CD14-positive monocyte (primary cell): Measurements from ENCODE around the gene ZNF451. TPM values are rescaled to one million over a fixed set of nuclear protein-coding genes. Genes with fewer than 3 reads are reported as not detected.
"Not testable (repeated sequence)": the region's sequence is repeated elsewhere in the genome, so short reads cannot be mapped to it uniquely, and the experiment has no call there.

Experiments
- DNase-seq, 3 donors: peaks; one replicate each; pipeline ENCODE4 v3.0.0-alpha.2; 2011 to 2022
- H2AFZ ChIP-seq: 2 replicates; pipeline ENCODE4 v1.6.0; 2012; ENCODE audit warnings: mild to moderate bottlenecking, low read depth, low read length, inconsistent platforms; ENCODE audit not compliant: insufficient read depth, poor library complexity, severe bottlenecking
- H3K27ac ChIP-seq, 2 donors: 1 replicate in 1 of 2; 2 replicates in 1 of 2; pipeline ENCODE4 v1.5.1; 2012 to 2013; ENCODE audit warnings: low read length in 2 of 2, control low read depth in 1 of 2, inconsistent platforms in 1 of 2, low read depth in 1 of 2, mild to moderate bottlenecking in 1 of 2
- H3K27me3 ChIP-seq, 2 donors: one replicate each; pipeline versions ENCODE4 v1.6.0 to v1.6.1; 2011 to 2013; ENCODE audit warnings: low read length in 2 of 2; ENCODE audit not compliant: control insufficient read depth in 2 of 2, insufficient read depth in 2 of 2
- H3K36me3 ChIP-seq, 2 donors: replicated peaks in 1 of 2; 1 replicate in 1 of 2; 2 replicates in 1 of 2; pipeline versions ENCODE4 v1.5.1 to v1.6.1; 2012 to 2013; ENCODE audit warnings: low read length in 2 of 2, control low read depth in 1 of 2, inconsistent platforms in 1 of 2, mild to moderate bottlenecking in 1 of 2; ENCODE audit not compliant: insufficient read depth in 2 of 2, control insufficient read depth in 1 of 2
- H3K4me1 ChIP-seq, 2 donors: 1 replicate in 1 of 2; 2 replicates in 1 of 2; pipeline versions ENCODE4 v1.5.1 to v1.6.1; 2012 to 2013; ENCODE audit warnings: low read length in 2 of 2, control low read depth in 1 of 2, inconsistent platforms in 1 of 2, mild to moderate bottlenecking in 1 of 2, moderate library complexity in 1 of 2; ENCODE audit not compliant: insufficient read depth in 2 of 2, control insufficient read depth in 1 of 2
- H3K4me2 ChIP-seq: replicated peaks from 2 replicates; pipeline ENCODE3; 2012; ENCODE audit warnings: low read length, moderate library complexity, mild to moderate bottlenecking; ENCODE audit not compliant: poor library complexity, severe bottlenecking; ENCODE audit errors: extremely low read depth
- H3K4me3 ChIP-seq, 3 experiments: fragments of 200-600 bp in 1 of 3; sonication (generic) in 1 of 3; replicated peaks in 1 of 3; 1 replicate in 2 of 3; 2 replicates in 1 of 3; pipeline ENCODE4 v1.5.1; 2011 to 2013; ENCODE audit warnings: low read length in 3 of 3, mild to moderate bottlenecking in 3 of 3, control low read depth in 2 of 3, low read depth in 2 of 3, inconsistent platforms in 1 of 3, moderate library complexity in 1 of 3
- H3K79me2 ChIP-seq: 2 replicates; pipeline ENCODE4 v1.6.0; 2012; ENCODE audit warnings: mild to moderate bottlenecking, control low read depth, inconsistent platforms, low read length, moderate library complexity; ENCODE audit not compliant: insufficient read depth
- H3K9ac ChIP-seq: 2 replicates; pipeline ENCODE4 v1.6.0; 2017; ENCODE audit warnings: low read length, mild to moderate bottlenecking; ENCODE audit not compliant: insufficient read depth, poor library complexity, severe bottlenecking
- H3K9me3 ChIP-seq, 2 donors: replicated peaks in 1 of 2; 1 replicate in 1 of 2; 2 replicates in 1 of 2; pipeline versions ENCODE4 v1.5.1 to v1.6.1; 2012 to 2013; ENCODE audit warnings: low read length in 2 of 2, control low read depth in 1 of 2; ENCODE audit not compliant: control insufficient read depth in 1 of 2, insufficient read depth in 1 of 2
- H4K20me1 ChIP-seq: 2 replicates; pipeline ENCODE4 v1.6.0; 2012; ENCODE audit warnings: mild to moderate bottlenecking, low read length, control low read depth, moderate library complexity; ENCODE audit not compliant: insufficient read depth
- H3K27ac Mint-ChIP-seq, 7 donors: one replicate each; pipeline ENCODE4 v1.8.0; 2020; ENCODE audit warnings: mild to moderate bottlenecking in 7 of 7, mixed read lengths in 7 of 7, moderate library complexity in 6 of 7, inconsistent platforms in 2 of 7
- H3K27me3 Mint-ChIP-seq, 3 donors: one replicate each; pipeline ENCODE4 v1.8.0; 2021 to 2022; ENCODE audit warnings: low read depth in 3 of 3, mild to moderate bottlenecking in 3 of 3, mixed read lengths in 3 of 3, moderate library complexity in 3 of 3, inconsistent platforms in 1 of 3
- H3K36me3 Mint-ChIP-seq, 2 donors: one replicate each; pipeline ENCODE4 v1.8.0; 2020; ENCODE audit warnings: mixed read lengths in 2 of 2, inconsistent platforms in 1 of 2, mild to moderate bottlenecking in 1 of 2
- H3K4me1 Mint-ChIP-seq: one replicate; pipeline ENCODE4 v1.8.0; 2020; ENCODE audit warnings: mild to moderate bottlenecking, mixed read lengths
- H3K4me3 Mint-ChIP-seq, 2 donors: one replicate each; pipeline ENCODE4 v1.8.0; 2020; ENCODE audit warnings: mild to moderate bottlenecking in 2 of 2, mixed read lengths in 2 of 2, moderate library complexity in 1 of 2
- H3K9me3 Mint-ChIP-seq, 7 donors: one replicate each; pipeline ENCODE4 v1.8.0; 2020 to 2022; ENCODE audit warnings: mixed read lengths in 7 of 7, mild to moderate bottlenecking in 6 of 7, moderate library complexity in 6 of 7, inconsistent platforms in 2 of 7
- CTCF ChIP-seq: fragments of 200-600 bp; IDR thresholded peaks from one replicate; pipeline ENCODE4 v1.8.0; 2022; ENCODE audit warnings: antibody characterized with exemption, mild to moderate bottlenecking
- WGBS: methylation state at CpG from one replicate; pipeline ENCODE4 v1.1.5; 2013; ENCODE audit warnings: missing lambda C conversion rate; ENCODE audit not compliant: insufficient coverage; 5-methylcytosine and 5-hydroxymethylcytosine counted together
- intact Hi-C, 2 donors: fragments of 100-400 bp; cut with micrococcal nuclease; formaldehyde crosslinking; loops; one replicate each; pipeline versions ENCODE4 v1.15.0 to v1.15.1; 2023
- polyA plus RNA-seq, 3 donors: library from polyadenylated mRNA; depleted of rRNA in 1 of 3; unstranded in 2 of 3; stranded (reverse) in 1 of 3; fragments of 300-500 nt in 2 of 3; fragments of >200 nt in 1 of 3; fragmentation: Illumina TruSeq in 2 of 3; gene quantifications; 1 replicate in 2 of 3; 2 replicates in 1 of 3; pipeline ENCODE4 v1.2.3, GENCODE V29; 2012 to 2021

ZNF451 gene
- polyA plus RNA-seq, 3 donors: 7.9 to 22.0 (median 19.1) TPM

DNA sequence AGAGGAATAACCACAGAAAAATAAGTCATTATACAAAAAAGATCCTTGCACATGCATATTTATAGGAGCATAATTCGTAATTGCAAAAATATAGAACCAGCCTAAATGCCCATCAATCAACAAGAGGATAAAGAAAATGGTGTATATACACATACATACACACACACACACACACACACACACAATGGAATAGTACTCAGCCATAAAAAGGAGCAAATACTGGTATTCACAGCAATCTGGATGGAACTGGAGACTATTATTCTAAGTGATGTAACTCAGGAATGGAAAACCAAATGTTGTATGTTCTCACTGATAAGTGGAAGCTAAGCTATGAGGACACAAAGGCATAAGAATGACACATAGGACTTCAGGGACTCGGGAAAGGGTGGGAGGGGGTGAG is 45.4 kb upstream of the ZNF451 start:
- TF ChIP-seq CTCF: no peak
- no peak for DNase-seq
- H3K36me3 ChIP-seq: peaks cover 0 to under 1% of the 10 kb centered on the region in 2 donors
- Mint-ChIP-seq H3K36me3 (peaks cover 4 to 8% of the 10 kb centered on the region in 2 donors), H3K9me3 (peaks cover 0 to 5% (median 0%) of the 10 kb centered on the region in 7 donors), H3K4me1 (peaks cover 17% of the 10 kb centered on the region), H3K27me3 (peaks cover 10 to 15% (median 13%) of the 10 kb centered on the region in 3 donors), H3K4me3 (no peak overlapping the region), H3K27ac (no peak overlapping the region)
- WGBS: no CpG with 5 or more reads among the region's 2 CpGs
- no peak overlapping the region for H2AFZ ChIP-seq
- intact Hi-C loops: no loop called here
- no peak overlapping the region for H3K27ac ChIP-seq
- H3K4me3 ChIP-seq: no peak overlapping the region
- H3K79me2 ChIP-seq: peaks cover 18% of the 10 kb centered on the region
- H3K27me3 ChIP-seq: no peaks in the 10 kb centered on the region
- H3K4me2 ChIP-seq: no peak overlapping the region
- peaks cover under 1% of the 10 kb centered on the region for H4K20me1 ChIP-seq
- peaks cover 4 to 13% of the 10 kb centered on the region in 2 donors for H3K4me1 ChIP-seq
- no peak overlapping the region for H3K9ac ChIP-seq
- H3K9me3 ChIP-seq: no peaks in the 10 kb centered on the region

- H3K9me3 Mint-ChIP-seq, H3K9me3 ChIP-seq, H3K27me3 ChIP-seq, intact Hi-C loops, H4K20me1 ChIP-seq: not testable (repeated sequence)
- Mint-ChIP-seq H3K27ac (peak within 1 kb of the TSS in 6 of 7 donors; percentile 18 to 90 (median 76)), H3K4me1 (peaks cover 21% of the 10 kb centered on the region), H3K27me3 (peaks cover 10 to 15% (median 13%) of the 10 kb centered on the region in 3 donors), H3K36me3 (peaks cover 24% of the 10 kb centered on the region in 2 donors), H3K4me3 (peak within 1 kb of the TSS; percentile 90 to 92)
- peaks cover 30% of the 10 kb centered on the region for H3K79me2 ChIP-seq
- H3K4me2 ChIP-seq: peak within 1 kb of the TSS; percentile 72
- 0% methylated on average over 31 of the region's 78 CpGs for WGBS
- H3K9ac ChIP-seq: peak within 1 kb of the TSS; percentile 53
- peak within 1 kb of the TSS; percentile 28 to 76 (median 67) for H3K4me3 ChIP-seq
- H3K27ac ChIP-seq: peak within 1 kb of the TSS in 1 of 2 donors; percentile 42
- DNase-seq: peak; percentile 50 to 59 (median 51)
- peaks cover 4 to 13% of the 10 kb centered on the region in 2 donors for H3K4me1 ChIP-seq
- H2AFZ ChIP-seq: peak within 1 kb of the TSS; percentile 76
- H3K36me3 ChIP-seq: peaks cover 7 to 20% of the 10 kb centered on the region in 2 donors
Observed at GRCh38 chr6:57046332-57047256, 43.4 kb upstream of the ZNF451 start, which contains the start of gene KIAA1586. KIAA1586 (plus strand) TSS chr6:57046693; CDS start chr6:57046756, 63 bp downstream.

- H3K9ac ChIP-seq, H3K27ac ChIP-seq, H3K4me3 ChIP-seq, H3K27me3 ChIP-seq, H3K4me3 Mint-ChIP-seq, H4K20me1 ChIP-seq, H3K9me3 ChIP-seq, H3K4me2 ChIP-seq, H3K9me3 Mint-ChIP-seq, H2AFZ ChIP-seq, H3K27ac Mint-ChIP-seq, DNase-seq, intact Hi-C loops: not testable (repeated sequence)
- H3K4me1 ChIP-seq: peaks cover 4 to 13% of the 10 kb centered on the region in 2 donors
- no CpG with 5 or more reads among the region's 5 CpGs for WGBS
- H3K79me2 ChIP-seq: peaks cover 30% of the 10 kb centered on the region
- peaks cover 21% of the 10 kb centered on the region for H3K4me1 Mint-ChIP-seq
- H3K36me3 Mint-ChIP-seq: peaks cover 26 to 28% of the 10 kb centered on the region in 2 donors
- H3K27me3 Mint-ChIP-seq: peaks cover 10 to 15% (median 12%) of the 10 kb centered on the region in 3 donors
- H3K36me3 ChIP-seq: peaks cover 11 to 27% of the 10 kb centered on the region in 2 donors
Observed at GRCh38 chr6:57047257-57047585, 42.8 kb upstream of the ZNF451 start.
